ENCODE results near the gene TCP11L2.

Gene TCP11L2

GRCh38 chr12:106301611-106302321 is 767 bp upstream of the TCP11L2 start:
- H4K20me1 ChIP-seq (ENCODE audit: insufficient read depth, low read length): no peaks in the 10 kb centered on the region

GRCh38 chr12:106303202-106303820 is 778 bp downstream of the TCP11L2 start:
- Histone ChIP-seq H3K9me3 (ENCODE audit: insufficient read depth, low read length, severe bottlenecking) (no peaks in the 10 kb centered on the region), H3K4me2 (ENCODE audit: insufficient read depth, low read length) (peak overlapping the region; percentile 99), H2AFZ (ENCODE audit: low read depth, low read length) (peak overlapping the region; percentile 97), H3K79me2 (ENCODE audit: insufficient read depth, low read length) (no peaks in the 10 kb centered on the region), H3K4me1 (ENCODE audit: insufficient read depth, low read length) (peaks cover 23% of the 10 kb centered on the region), H3K27me3 (ENCODE audit: insufficient read depth, low read length, poor library complexity) (no peaks in the 10 kb centered on the region), H3K9ac (ENCODE audit: low read depth, low read length) (peak overlapping the region; percentile 69), H3K36me3 (ENCODE audit: insufficient read depth, low read length) (no peaks in the 10 kb centered on the region; the same call in 1 of the 2 replicates), H3K27ac (ENCODE audit: low read length) (peak overlapping the region; percentile 94), H4K20me1 (ENCODE audit: insufficient read depth, low read length) (no peaks in the 10 kb centered on the region), H3K4me3 (ENCODE audit: low read depth in 1 of 2, low read length in 2 of 2) (peak overlapping the region; percentile 52 to 89)
- DNase-seq: peak; percentile 77
- ATAC-seq (ENCODE audit: insufficient read depth, low read depth): peak; percentile 63
- TF ChIP-seq CTCF (IDR thresholded peaks at IDR 0.05; ENCODE audit: borderline replicate concordance, extremely low read depth, low read length, poor library complexity, severe bottlenecking) (peak; percentile 25), EZH2 (IDR thresholded peaks at IDR 0.05; ENCODE audit: borderline replicate concordance, low read depth, low read length, severe bottlenecking) (no peak)

More at GRCh38 chr12:106301611-106302321, 767 bp upstream of the TCP11L2 start:
- no peaks in the 10 kb centered on the region; the same call in 1 of the 2 replicates for H3K36me3 ChIP-seq (ENCODE audit: insufficient read depth, low read length)
- peak overlapping the region; percentile 54 for H3K9ac ChIP-seq (ENCODE audit: low read depth, low read length)
- ATAC-seq (ENCODE audit: insufficient read depth, low read depth): peak; percentile 27
- peak overlapping the region; percentile 96 for H2AFZ ChIP-seq (ENCODE audit: low read depth, low read length)
- peaks cover 23% of the 10 kb centered on the region for H3K4me1 ChIP-seq (ENCODE audit: insufficient read depth, low read length)
- H3K79me2 ChIP-seq (ENCODE audit: insufficient read depth, low read length): no peaks in the 10 kb centered on the region
- H3K4me2 ChIP-seq (ENCODE audit: insufficient read depth, low read length): peak overlapping the region; percentile 99
- H3K27me3 ChIP-seq (ENCODE audit: insufficient read depth, low read length, poor library complexity): no peaks in the 10 kb centered on the region
- H3K27ac ChIP-seq (ENCODE audit: low read length): peak overlapping the region; percentile 20; the same call in 1 of the 2 replicates
- peak; percentile 34 for DNase-seq
- H3K9me3 ChIP-seq (ENCODE audit: insufficient read depth, low read length, severe bottlenecking): no peaks in the 10 kb centered on the region
- peak overlapping the region; percentile 12 to 67; a peak in 3 of 4 replicates for H3K4me3 ChIP-seq (ENCODE audit: low read depth in 1 of 2, low read length in 2 of 2)
- TF ChIP-seq CTCF (IDR thresholded peaks at IDR 0.05; ENCODE audit: borderline replicate concordance, extremely low read depth, low read length, poor library complexity, severe bottlenecking) (no peak), EZH2 (IDR thresholded peaks at IDR 0.05; ENCODE audit: borderline replicate concordance, low read depth, low read length, severe bottlenecking) (no peak)

GRCh38 chr12:106304001-106304421 is 1.5 kb downstream of the TCP11L2 start:
- Histone ChIP-seq H4K20me1 (ENCODE audit: insufficient read depth, low read length) (no peaks in the 10 kb centered on the region), H3K27me3 (ENCODE audit: insufficient read depth, low read length, poor library complexity) (no peaks in the 10 kb centered on the region), H3K27ac (ENCODE audit: low read length) (no peak overlapping the region), H3K79me2 (ENCODE audit: insufficient read depth, low read length) (no peaks in the 10 kb centered on the region), H3K4me1 (ENCODE audit: insufficient read depth, low read length) (peaks cover 23% of the 10 kb centered on the region), H3K4me3 (ENCODE audit: low read depth in 1 of 2, low read length in 2 of 2) (no peak overlapping the region), H3K4me2 (ENCODE audit: insufficient read depth, low read length) (peak overlapping the region; percentile 99), H3K9ac (ENCODE audit: low read depth, low read length) (no peak overlapping the region), H3K36me3 (ENCODE audit: insufficient read depth, low read length) (no peaks in the 10 kb centered on the region; the same call in 1 of the 2 replicates), H3K9me3 (ENCODE audit: insufficient read depth, low read length, severe bottlenecking) (no peaks in the 10 kb centered on the region), H2AFZ (ENCODE audit: low read depth, low read length) (no peak overlapping the region)
- ATAC-seq (ENCODE audit: insufficient read depth, low read depth) (no peak), DNase-seq (no peak)
- TF ChIP-seq CTCF (IDR thresholded peaks at IDR 0.05; ENCODE audit: borderline replicate concordance, extremely low read depth, low read length, poor library complexity, severe bottlenecking): no peak
- TF ChIP-seq EZH2 (IDR thresholded peaks at IDR 0.05; ENCODE audit: borderline replicate concordance, low read depth, low read length, severe bottlenecking): no peak
